ENCODE results near the gene PRKRA. TPM values are rescaled to one million over a fixed set of nuclear protein-coding genes. Genes with fewer than 3 reads are reported as not detected.

The PRKRA gene
- total and polyA plus RNA-seq, 9 of the 15 experiments (the other 6 are each of a cell fraction or from before 2014, with no cell fraction given): 14.1 to 78.1 (median 52.3) TPM

DNA sequence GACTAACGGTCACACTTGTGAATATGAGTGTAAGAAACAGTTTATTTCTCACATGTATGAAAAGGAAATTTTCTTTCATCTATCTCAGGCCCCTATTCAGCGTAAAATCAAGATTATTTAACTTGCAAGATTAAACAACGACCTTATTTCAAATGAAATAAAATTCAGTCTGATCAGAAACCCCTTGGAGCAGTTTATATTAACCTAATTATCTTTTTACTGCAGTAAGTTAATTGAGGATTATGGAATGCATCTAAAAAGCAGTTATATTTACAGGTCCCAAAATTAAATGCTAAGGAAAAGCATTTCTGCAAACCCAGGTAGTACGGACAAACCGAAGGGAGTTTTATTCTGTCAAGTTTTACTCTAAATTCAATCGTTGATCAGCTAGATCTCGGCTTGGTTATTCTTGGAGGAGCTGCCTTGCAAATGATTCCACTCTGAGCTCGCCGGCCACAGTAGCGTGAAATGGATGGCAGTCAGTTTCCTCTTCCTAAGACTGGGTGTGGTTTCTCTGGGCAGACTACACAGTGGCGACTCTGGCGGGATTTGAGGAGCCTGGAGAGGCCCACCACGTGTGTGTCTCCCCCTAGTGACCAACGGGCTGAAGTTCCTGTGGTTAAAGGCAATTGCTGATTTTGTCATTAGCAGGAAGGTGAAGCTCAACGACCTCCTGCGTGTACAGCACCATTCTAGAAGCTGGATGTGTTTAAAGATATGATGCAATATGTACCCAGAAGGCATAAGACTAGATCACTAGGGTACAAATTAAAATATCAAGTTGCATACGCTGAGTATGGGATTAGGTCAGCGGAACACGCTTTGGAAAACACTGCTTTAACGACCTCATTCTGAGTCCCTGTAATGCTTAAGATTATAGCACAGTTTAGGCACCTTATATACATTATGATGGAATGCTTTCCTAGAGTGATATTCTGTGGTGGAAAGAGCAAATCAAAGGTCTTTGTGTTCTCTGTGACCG is 36.4 kb downstream of the PRKRA start (continued):
- TF ChIP-seq, protein P1, sequence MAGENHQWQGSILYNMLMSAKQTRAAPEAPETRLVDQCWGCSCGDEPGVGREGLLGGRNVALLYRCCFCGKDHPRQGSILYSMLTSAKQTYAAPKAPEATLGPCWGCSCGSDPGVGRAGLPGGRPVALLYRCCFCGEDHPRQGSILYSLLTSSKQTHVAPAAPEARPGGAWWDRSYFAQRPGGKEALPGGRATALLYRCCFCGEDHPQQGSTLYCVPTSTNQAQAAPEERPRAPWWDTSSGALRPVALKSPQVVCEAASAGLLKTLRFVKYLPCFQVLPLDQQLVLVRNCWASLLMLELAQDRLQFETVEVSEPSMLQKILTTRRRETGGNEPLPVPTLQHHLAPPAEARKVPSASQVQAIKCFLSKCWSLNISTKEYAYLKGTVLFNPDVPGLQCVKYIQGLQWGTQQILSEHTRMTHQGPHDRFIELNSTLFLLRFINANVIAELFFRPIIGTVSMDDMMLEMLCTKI (IDR thresholded peaks at IDR 0.05; ENCODE audit: partially characterized antibody): no peak
- TF ChIP-seq MBD2 (IDR thresholded peaks at IDR 0.05; ENCODE audit: borderline replicate concordance, low read depth): no peak
- peak in 1 of 2 experiments; percentile 63; a peak in 2 of 4 replicates for TF ChIP-seq HDAC1 (IDR thresholded peaks at IDR 0.05)
- no peak for TF ChIP-seq HLTF (IDR thresholded peaks at IDR 0.05)
- TF ChIP-seq ZNF699 (CRISPR knock-in tag; IDR thresholded peaks at IDR 0.05; ENCODE audit: insufficient replicate concordance): no peak
- TF ChIP-seq ARID2 (IDR thresholded peaks at IDR 0.05): peak; percentile 59; the same call in 1 of the 2 replicates
- TF ChIP-seq ATF6 (CRISPR knock-in tag; IDR thresholded peaks at IDR 0.05): no peak
- TF ChIP-seq MNT (conservative IDR thresholded peaks at IDR 0.05): peak; percentile 66 to 78; a peak in 3 of 4 replicates
- peak; percentile 53 for TF ChIP-seq HDAC3 (IDR thresholded peaks at IDR 0.05; ENCODE audit: borderline replicate concordance, partially characterized antibody)
- no peak for TF ChIP-seq COPS2 (conservative IDR thresholded peaks at IDR 0.05)
- TF ChIP-seq TAF1 (IDR thresholded peaks at IDR 0.05; ENCODE audit: control insufficient read depth, extremely low read depth, insufficient read depth, low read length, severe bottlenecking): peak; percentile 88
- TF ChIP-seq, protein P2, sequence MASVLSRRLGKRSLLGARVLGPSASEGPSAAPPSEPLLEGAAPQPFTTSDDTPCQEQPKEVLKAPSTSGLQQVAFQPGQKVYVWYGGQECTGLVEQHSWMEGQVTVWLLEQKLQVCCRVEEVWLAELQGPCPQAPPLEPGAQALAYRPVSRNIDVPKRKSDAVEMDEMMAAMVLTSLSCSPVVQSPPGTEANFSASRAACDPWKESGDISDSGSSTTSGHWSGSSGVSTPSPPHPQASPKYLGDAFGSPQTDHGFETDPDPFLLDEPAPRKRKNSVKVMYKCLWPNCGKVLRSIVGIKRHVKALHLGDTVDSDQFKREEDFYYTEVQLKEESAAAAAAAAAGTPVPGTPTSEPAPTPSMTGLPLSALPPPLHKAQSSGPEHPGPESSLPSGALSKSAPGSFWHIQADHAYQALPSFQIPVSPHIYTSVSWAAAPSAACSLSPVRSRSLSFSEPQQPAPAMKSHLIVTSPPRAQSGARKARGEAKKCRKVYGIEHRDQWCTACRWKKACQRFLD (CRISPR knock-in tag; IDR thresholded peaks at IDR 0.05): 0 out of 2 replicates have a peak, but pooled peaks have one; percentile 3
- peak; percentile 96 to 97 for TF ChIP-seq RAD21 (CRISPR knock-in tag; conservative IDR thresholded peaks at IDR 0.05 in 1 of 2, IDR thresholded peaks at IDR 0.05 in 1 of 2)
- 0 out of 2 replicates have a peak, but pooled peaks have one; percentile 24 for TF ChIP-seq PKNOX1 (IDR thresholded peaks at IDR 0.05)
- no peak; the same call in 1 of the 2 replicates for TF ChIP-seq PATZ1 (CRISPR knock-in tag; IDR thresholded peaks at IDR 0.05; ENCODE audit: borderline replicate concordance)

Measured in K562 (cell line).